K562 (cell line): ENCODE data around the gene NTRK3. TPM values are rescaled to one million over a fixed set of nuclear protein-coding genes. Genes with fewer than 3 reads are reported as not detected.

Source experiments
- ATAC-seq: fragments of 200-7000 bp; cut with Tn5 transposase; 3 replicates; pipeline ENCODE4 v1.9.1; 2020; ENCODE audit warnings: moderate library complexity
- BruUV-seq: library from RNA; stranded (reverse); fragments of 400-500 nt; replicated peaks from 2 replicates; lab custom pipeline; 2021; lab: Mats Ljungman, UMichigan
- CTCF ChIA-PET: fragments of 300-600 bp; formaldehyde crosslinking; extraction: SDS; loops from one replicate; lab custom pipeline; 2021; ENCODE audit warnings: low intra/inter-chr PET ratio; lab: Yijun Ruan, JAX
- POLR2A ChIA-PET: fragments of 300-600, 350-650 bp; sonication (Branson Sonifier 250); formaldehyde crosslinking; extraction: SDS; loops from one replicate; lab custom pipeline; 2021; ENCODE audit warnings: antibody characterized with exemption, inconsistent platforms; lab: Yijun Ruan, JAX
- DNase-seq, 4 experiments: peaks; one replicate each; pipeline versions ENCODE4 v3.0.0 to v3.0.0-alpha.2; 2011 to 2018; ENCODE audit warnings: low spot score in 3 of 4, mixed read lengths in 3 of 4; ENCODE audit errors: extremely low read depth in 1 of 4
- FAIRE-seq: peaks from 2 replicates; lab custom pipeline; 2011; peaks lifted over from hg19 to GRCh38; lab: Jason Lieb, UNC
- H2AFZ ChIP-seq: 2 replicates; pipeline ENCODE4 v1.6.0; 2011; ENCODE audit warnings: low read depth, low read length, control low read depth, inconsistent platforms
- H3K27ac ChIP-seq: fragments of 200-600 bp; 3 replicates; pipeline ENCODE4 v1.8.0; 2011; ENCODE audit warnings: low read depth, mild to moderate bottlenecking, control low read depth, inconsistent platforms, low read length, moderate library complexity, mixed read lengths; ENCODE audit errors: extremely low read depth
- H3K27me3 ChIP-seq, 2 experiments: fragments of 300-600 bp in 1 of 2; 2 replicates in 1 of 2; 3 replicates in 1 of 2; pipeline versions ENCODE4 v1.6.0 to v1.8.0; 2011; ENCODE audit warnings: inconsistent platforms in 2 of 2, low read length in 2 of 2, mild to moderate bottlenecking in 1 of 2, mixed read lengths in 1 of 2, moderate library complexity in 1 of 2; ENCODE audit not compliant: control insufficient read depth in 2 of 2, insufficient read depth in 2 of 2
- H3K36me3 ChIP-seq: fragments of 300-600 bp; 3 replicates; pipeline ENCODE4 v1.8.0; 2011; ENCODE audit warnings: mild to moderate bottlenecking, low read length, inconsistent platforms; ENCODE audit not compliant: control insufficient read depth, insufficient read depth
- H3K4me1 ChIP-seq, 2 experiments: fragments of 200-600 bp in 1 of 2; replicated peaks in 1 of 2; 2 replicates in 1 of 2; 3 replicates in 1 of 2; pipeline versions ENCODE4 v1.5.1 to v1.8.0; 2011; ENCODE audit warnings: inconsistent platforms in 2 of 2, low read length in 2 of 2, mild to moderate bottlenecking in 1 of 2, mixed read lengths in 1 of 2, moderate library complexity in 1 of 2; ENCODE audit not compliant: control insufficient read depth in 2 of 2, insufficient read depth in 2 of 2
- H3K4me2 ChIP-seq: 2 replicates; pipeline ENCODE4 v1.6.1; 2011; ENCODE audit warnings: low read length, control low read depth, inconsistent platforms, mixed read lengths; ENCODE audit not compliant: insufficient read depth
- H3K4me3 ChIP-seq: fragments of 200-600 bp; sonication (generic), shearing (Covaris generic); 2 replicates; pipeline ENCODE4 v1.5.1; 2016; ENCODE audit warnings: control low read depth, inconsistent platforms
- H3K79me2 ChIP-seq: fragments of 200-600 bp; 3 replicates; pipeline ENCODE4 v1.8.0; 2011; ENCODE audit warnings: low read length, inconsistent platforms; ENCODE audit not compliant: control insufficient read depth, insufficient read depth
- H3K9ac ChIP-seq, 2 experiments: 2 replicates each; pipeline versions ENCODE4 v1.6.0 to v1.6.1; 2011; ENCODE audit warnings: low read depth in 2 of 2, low read length in 2 of 2, control low read depth in 1 of 2, inconsistent platforms in 1 of 2, mild to moderate bottlenecking in 1 of 2, mixed read lengths in 1 of 2; ENCODE audit not compliant: insufficient read depth in 1 of 2
- H3K9me1 ChIP-seq: one replicate; pipeline ENCODE4 v1.6.0; 2011; ENCODE audit warnings: inconsistent platforms, mild to moderate bottlenecking, low read length, moderate library complexity; ENCODE audit not compliant: control insufficient read depth, insufficient read depth
- H3K9me3 ChIP-seq: replicated peaks from 2 replicates; pipeline ENCODE4 v1.5.1; 2011; ENCODE audit warnings: low read depth, low read length, inconsistent platforms; ENCODE audit not compliant: control insufficient read depth, insufficient read depth
- H4K20me1 ChIP-seq: replicated peaks from 2 replicates; pipeline ENCODE4 v1.6.1; 2011; ENCODE audit warnings: low read length, inconsistent platforms, mixed read lengths; ENCODE audit not compliant: control insufficient read depth, insufficient read depth
- ATF4 ChIP-seq: fragments of 450-650 bp; formaldehyde crosslinking; IDR thresholded peaks from 2 replicates; pipeline ENCODE4 v1.4.0; 2022; ENCODE audit warnings: mild to moderate bottlenecking, moderate library complexity
- HNRNPH1 ChIP-seq: fragments of 200-400 bp; formaldehyde crosslinking; optimal IDR thresholded peaks from 2 replicates; pipeline ENCODE3; 2017; ENCODE audit warnings: low read depth, mild to moderate bottlenecking, low read length, moderate library complexity
- ILF3 ChIP-seq: fragments of 450-650 bp; IDR thresholded peaks from 2 replicates; pipeline ENCODE4 v1.6.1; 2018; ENCODE audit warnings: antibody characterized with exemption, mild to moderate bottlenecking, moderate library complexity, borderline replicate concordance
- MXD1 ChIP-seq: fragments of 250-450 bp; sonication (Bioruptor Pico); IDR thresholded peaks from 2 replicates; pipeline ENCODE4 v1.8.0; 2021; ENCODE audit warnings: borderline replicate concordance, mild to moderate bottlenecking, moderate library complexity; ENCODE audit not compliant: poor library complexity, severe bottlenecking
- REST ChIP-seq, 2 experiments: fragments of 450-650 bp; formaldehyde crosslinking in 1 of 2; IDR thresholded peaks; 2 replicates each; pipeline versions ENCODE4 v1.4.0 to v1.6.1; 2014 to 2020; ENCODE audit warnings: mild to moderate bottlenecking in 2 of 2, borderline replicate concordance in 1 of 2, low read depth in 1 of 2
- TEAD2 ChIP-seq: fragments of 450-650 bp; IDR thresholded peaks from 2 replicates; pipeline ENCODE4 v1.6.1; 2016; ENCODE audit warnings: missing genetic modification characterization, control low read depth, missing compliant biosample characterization
- ZNF41 ChIP-seq: fragments of 250-450 bp; sonication (Bioruptor Pico); conservative IDR thresholded peaks from 2 replicates; pipeline ENCODE4 v1.4.0; 2020; ENCODE audit warnings: mild to moderate bottlenecking
- WGBS: fragments of 100-300 bp; shearing (Covaris generic); methylation state at CpG from one replicate; pipeline ENCODE4 v1.1.6; 2016; ENCODE audit warnings: low coverage, mixed read lengths; ENCODE audit not compliant: insufficient coverage; ENCODE audit errors: missing lambda C conversion rate; 5-methylcytosine and 5-hydroxymethylcytosine counted together
- in situ Hi-C: fragments of 300-500 bp; cut with MboI; formaldehyde crosslinking; loops from 4 replicates; pipeline ENCODE4 v1.15.0; 2018; ENCODE audit warnings: inconsistent platforms, mixed read lengths
- intact Hi-C: fragments of 100-400 bp; cut with micrococcal nuclease; formaldehyde crosslinking; loops from 2 replicates; pipeline ENCODE4 v1.14.2; 2022
- polyA plus RNA-seq, 8 experiments: library from polyadenylated mRNA; depleted of rRNA in 4 of 8; stranded (reverse) in 5 of 8; unstranded in 3 of 8; fragments of >200 nt; fragmentation: Nextera tagmentation in 2 of 8; fragmentation: Illumina TruSeq in 1 of 8; extraction: Ambion mirVana in 2 of 8; extraction: Trizol in 1 of 8; gene quantifications; 2 replicates each; pipeline versions ENCODE4 v1.2.1 to v1.2.3, GENCODE V29; 2011 to 2014; ENCODE audit warnings: inconsistent platforms in 1 of 8, missing spikeins in 1 of 8
- total RNA-seq, 7 experiments: library from RNA; depleted of rRNA in 6 of 7; stranded (reverse); fragments of >200 nt in 6 of 7; fragmentation: Illumina TruSeq in 2 of 7; extraction: Trizol in 2 of 7; gene quantifications; 2 replicates each; pipeline versions ENCODE4 v1.2.1 to v1.2.3, GENCODE V29; 2011 to 2021; ENCODE audit warnings: low replicate concordance in 1 of 7

Gene NTRK3
- total and polyA plus RNA-seq, 9 of the 15 experiments (the other 6 are each of a cell fraction or from before 2014, with no cell fraction given) = 0.11 to 0.13 TPM; not detected in 7

- Histone ChIP-seq H3K9me1 (no peaks in the 10 kb centered on the region), H3K9ac (no peak overlapping the region), H3K4me2 (no peak overlapping the region), H3K4me1 (no peaks in the 10 kb centered on the region), H3K9me3 (no peaks in the 10 kb centered on the region), H3K4me3 (no peak overlapping the region), H2AFZ (no peak overlapping the region), H3K27ac (no peak overlapping the region), H3K79me2 (no peaks in the 10 kb centered on the region), H3K36me3 (no peaks in the 10 kb centered on the region), H3K27me3 (no peaks in the 10 kb centered on the region; a peak in 1 of 5 replicates), H4K20me1 (no peaks in the 10 kb centered on the region; the same call in 1 of the 2 replicates)
- no TSS peak for BruUV-seq
- no peak for ATAC-seq
- no peak for FAIRE-seq
- DNase-seq = no peak
- CTCF ChIA-PET = no interaction called here
- WGBS = 0% methylated on average over 2 of the region's 2 CpGs
- in situ Hi-C loops (no loop called here), intact Hi-C loops (no loop called here)
- POLR2A ChIA-PET = no interaction called here
- no peak for TF ChIP-seq REST (IDR thresholded peaks at IDR 0.05; ENCODE audit: borderline replicate concordance)
- no peak for TF ChIP-seq REST (CRISPR knock-in tag; IDR thresholded peaks at IDR 0.05; ENCODE audit: low read depth)
- TF ChIP-seq ILF3 = no peak
- TF ChIP-seq HNRNPH1 = no peak
- no peak for TF ChIP-seq ATF4
- TF ChIP-seq MXD1 (CRISPR knock-in tag) = no peak
- TF ChIP-seq ZNF41 (CRISPR knock-in tag) = no peak
- TF ChIP-seq TEAD2 = no peak
These were observed 68.2 kb downstream of the NTRK3 start for GRCh38 chr15:88188300-88188699.
